RWPE2 (cell line): ENCODE measurements around the gene PRKCE.

Experiments used
- ATAC-seq: fragments of 200-7000 bp; cut with Tn5 transposase; 3 replicates; pipeline ENCODE4 v1.9.1; 2021; ENCODE audit warnings: low read depth
- DNase-seq: peaks from one replicate; pipeline ENCODE4 v3.0.0-alpha.2; 2020; ENCODE audit warnings: low spot score
- H3K27ac ChIP-seq: fragments of 450-650 bp; 2 replicates; pipeline ENCODE4 v1.5.1; 2017; ENCODE audit warnings: mild to moderate bottlenecking; ENCODE audit not compliant: poor library complexity, severe bottlenecking
- H3K27me3 ChIP-seq: fragments of 250-450 bp; sonication (Bioruptor Pico); 2 replicates; pipeline ENCODE4 v1.5.1; 2021; ENCODE audit warnings: mild to moderate bottlenecking, moderate library complexity; ENCODE audit not compliant: insufficient read depth, poor library complexity, severe bottlenecking
- H3K36me3 ChIP-seq: fragments of 250-450 bp; sonication (Bioruptor Pico); 2 replicates; pipeline ENCODE4 v1.5.1; 2020; ENCODE audit warnings: low read depth, mild to moderate bottlenecking, moderate library complexity
- H3K4me1 ChIP-seq: fragments of 250-450 bp; sonication (Bioruptor Pico); 2 replicates; pipeline ENCODE4 v1.5.1; 2021; ENCODE audit warnings: mild to moderate bottlenecking, moderate library complexity; ENCODE audit not compliant: insufficient read depth, poor library complexity, severe bottlenecking
- H3K4me3 ChIP-seq: fragments of 250-450 bp; sonication (Bioruptor Pico); 2 replicates; pipeline ENCODE4 v1.5.1; 2021; ENCODE audit warnings: mild to moderate bottlenecking, moderate library complexity; ENCODE audit not compliant: severe bottlenecking
- H3K9me3 ChIP-seq: fragments of 250-450 bp; sonication (Bioruptor Pico); 2 replicates; pipeline ENCODE4 v1.5.1; 2021; ENCODE audit warnings: mild to moderate bottlenecking, moderate library complexity; ENCODE audit not compliant: severe bottlenecking
- CTCF ChIP-seq: fragments of 450-650 bp; IDR thresholded peaks from one replicate; pipeline ENCODE4 v1.5.1; 2017; ENCODE audit warnings: mild to moderate bottlenecking, moderate library complexity; ENCODE audit not compliant: poor library complexity, severe bottlenecking

The PRKCE gene

GRCh38 chr2:45909171-45909565, 257.7 kb downstream of the PRKCE start:
- peaks cover 26% of the 10 kb centered on the region for H3K4me1 ChIP-seq
- no peaks in the 10 kb centered on the region for H3K27me3 ChIP-seq
- H3K36me3 ChIP-seq: no peaks in the 10 kb centered on the region
- TF ChIP-seq CTCF: no peak
- ATAC-seq: peak; percentile 6; the same call in 1 of the 3 replicates
- H3K4me3 ChIP-seq: no peak overlapping the region
- H3K9me3 ChIP-seq: no peaks in the 10 kb centered on the region
- no peak for DNase-seq
- H3K27ac ChIP-seq: peak overlapping the region; percentile 33

- no peak overlapping the region for H3K4me3 ChIP-seq
- no peaks in the 10 kb centered on the region for H3K27me3 ChIP-seq
- no peaks in the 10 kb centered on the region for H3K9me3 ChIP-seq
- TF ChIP-seq CTCF: no peak
- no peak for DNase-seq
- peak overlapping the region; percentile 33 for H3K27ac ChIP-seq
- peaks cover 26% of the 10 kb centered on the region for H3K4me1 ChIP-seq
- ATAC-seq: peak; percentile 92
- H3K36me3 ChIP-seq: no peaks in the 10 kb centered on the region
These were observed 258.3 kb downstream of the PRKCE start for GRCh38 chr2:45909677-45910191.

- H3K4me3 ChIP-seq: no peak overlapping the region
- no peak for ATAC-seq
- H3K36me3 ChIP-seq: no peaks in the 10 kb centered on the region
- H3K9me3 ChIP-seq: no peaks in the 10 kb centered on the region
- TF ChIP-seq CTCF: no peak
- H3K27ac ChIP-seq: peak overlapping the region; percentile 33
- DNase-seq: no peak
- peaks cover 26% of the 10 kb centered on the region for H3K4me1 ChIP-seq
- no peaks in the 10 kb centered on the region for H3K27me3 ChIP-seq
These were observed 259.1 kb downstream of the PRKCE start for GRCh38 chr2:45910473-45911060.

GRCh38 chr2:45911538-45911937, 260.1 kb downstream of the PRKCE start:
- H3K27me3 ChIP-seq: no peaks in the 10 kb centered on the region
- H3K4me1 ChIP-seq: peaks cover 26% of the 10 kb centered on the region
- no peaks in the 10 kb centered on the region for H3K36me3 ChIP-seq
- no peaks in the 10 kb centered on the region for H3K9me3 ChIP-seq
- no peak for TF ChIP-seq CTCF
- no peak overlapping the region for H3K27ac ChIP-seq
- no peak overlapping the region for H3K4me3 ChIP-seq
- no peak for DNase-seq
- ATAC-seq: no peak

- H3K27ac ChIP-seq: no peak overlapping the region
These were observed 260.6 kb downstream of the PRKCE start for GRCh38 chr2:45912109-45912508.

More at GRCh38 chr2:45912109-45912508, 260.6 kb downstream of the PRKCE start:
- H3K9me3 ChIP-seq: no peaks in the 10 kb centered on the region
- peaks cover 26% of the 10 kb centered on the region for H3K4me1 ChIP-seq
- no peaks in the 10 kb centered on the region for H3K36me3 ChIP-seq
- no peak overlapping the region for H3K4me3 ChIP-seq
- TF ChIP-seq CTCF: no peak
- H3K27me3 ChIP-seq: no peaks in the 10 kb centered on the region
- ATAC-seq: no peak
- DNase-seq: no peak
